GM12878 (cell line): Measurements from ENCODE around the gene TUBAL3.

ENCODE experiments used
- EZH2 ChIP-seq: IDR thresholded peaks from 2 replicates; pipeline ENCODE4 v1.6.1; 2012; ENCODE audit warnings: low read depth, mild to moderate bottlenecking, control low read depth, inconsistent platforms, low read length, borderline replicate concordance; ENCODE audit not compliant: control insufficient read depth
- ZNF384 ChIP-seq: IDR thresholded peaks from 2 replicates; pipeline ENCODE4 v1.6.1; 2012; ENCODE audit warnings: low read depth, mild to moderate bottlenecking, low read length, improper control_type of control experiment, borderline replicate concordance
- TF ChIP-seq, protein P1 (sequence below): IDR thresholded peaks from 2 replicates; pipeline ENCODE4 v1.6.1; 2012; ENCODE audit warnings: improper control_type of control experiment, low read depth, low read length; ENCODE audit not compliant: insufficient replicate concordance
- TF ChIP-seq, protein P2 (sequence below): IDR thresholded peaks from 2 replicates; pipeline ENCODE4 v1.6.1; 2012; ENCODE audit warnings: low read depth, low read length, improper control_type of control experiment
- TF ChIP-seq, protein P3 (sequence below): fragments of 450-650 bp; conservative IDR thresholded peaks from 2 replicates; pipeline ENCODE4 v1.6.1; 2017; ENCODE audit warnings: mild to moderate bottlenecking, moderate library complexity
- TF ChIP-seq, protein P4 (sequence below), 3 experiments: IDR thresholded peaks in 2 of 3; conservative IDR thresholded peaks in 1 of 3; 2 replicates each; pipeline ENCODE4 v1.5.1; 2011; ENCODE audit warnings: low read depth in 3 of 3, low read length in 3 of 3, mild to moderate bottlenecking in 3 of 3, control low read depth in 2 of 3, moderate library complexity in 2 of 3, inconsistent platforms in 1 of 3, mixed read lengths in 1 of 3; ENCODE audit not compliant: control insufficient read depth in 2 of 3, insufficient read depth in 1 of 3; ENCODE audit errors: extremely low read depth in 1 of 3

DNA sequence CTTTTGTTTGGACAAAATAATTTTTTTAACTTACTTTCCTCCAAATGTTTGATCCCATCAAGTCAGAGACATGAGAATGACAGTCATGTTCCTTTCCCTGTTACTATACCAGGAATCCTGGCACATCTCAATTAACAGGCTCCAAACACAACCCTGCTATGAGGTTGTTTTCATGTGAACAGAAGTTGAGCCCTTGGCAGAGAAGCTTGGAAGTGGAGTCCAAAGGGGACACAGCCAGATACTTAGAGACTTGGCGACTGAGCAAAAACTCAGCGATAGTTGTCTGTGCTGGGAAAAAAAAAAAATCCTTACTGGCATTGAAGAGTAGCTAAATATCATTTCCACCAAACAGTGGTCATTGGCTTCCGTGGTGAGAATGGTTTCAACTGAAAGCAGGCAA is 12.8 kb downstream of the TUBAL3 start:
- TF ChIP-seq ZNF384 (no peak), EZH2 (no peak)
- TF ChIP-seq, protein P1, sequence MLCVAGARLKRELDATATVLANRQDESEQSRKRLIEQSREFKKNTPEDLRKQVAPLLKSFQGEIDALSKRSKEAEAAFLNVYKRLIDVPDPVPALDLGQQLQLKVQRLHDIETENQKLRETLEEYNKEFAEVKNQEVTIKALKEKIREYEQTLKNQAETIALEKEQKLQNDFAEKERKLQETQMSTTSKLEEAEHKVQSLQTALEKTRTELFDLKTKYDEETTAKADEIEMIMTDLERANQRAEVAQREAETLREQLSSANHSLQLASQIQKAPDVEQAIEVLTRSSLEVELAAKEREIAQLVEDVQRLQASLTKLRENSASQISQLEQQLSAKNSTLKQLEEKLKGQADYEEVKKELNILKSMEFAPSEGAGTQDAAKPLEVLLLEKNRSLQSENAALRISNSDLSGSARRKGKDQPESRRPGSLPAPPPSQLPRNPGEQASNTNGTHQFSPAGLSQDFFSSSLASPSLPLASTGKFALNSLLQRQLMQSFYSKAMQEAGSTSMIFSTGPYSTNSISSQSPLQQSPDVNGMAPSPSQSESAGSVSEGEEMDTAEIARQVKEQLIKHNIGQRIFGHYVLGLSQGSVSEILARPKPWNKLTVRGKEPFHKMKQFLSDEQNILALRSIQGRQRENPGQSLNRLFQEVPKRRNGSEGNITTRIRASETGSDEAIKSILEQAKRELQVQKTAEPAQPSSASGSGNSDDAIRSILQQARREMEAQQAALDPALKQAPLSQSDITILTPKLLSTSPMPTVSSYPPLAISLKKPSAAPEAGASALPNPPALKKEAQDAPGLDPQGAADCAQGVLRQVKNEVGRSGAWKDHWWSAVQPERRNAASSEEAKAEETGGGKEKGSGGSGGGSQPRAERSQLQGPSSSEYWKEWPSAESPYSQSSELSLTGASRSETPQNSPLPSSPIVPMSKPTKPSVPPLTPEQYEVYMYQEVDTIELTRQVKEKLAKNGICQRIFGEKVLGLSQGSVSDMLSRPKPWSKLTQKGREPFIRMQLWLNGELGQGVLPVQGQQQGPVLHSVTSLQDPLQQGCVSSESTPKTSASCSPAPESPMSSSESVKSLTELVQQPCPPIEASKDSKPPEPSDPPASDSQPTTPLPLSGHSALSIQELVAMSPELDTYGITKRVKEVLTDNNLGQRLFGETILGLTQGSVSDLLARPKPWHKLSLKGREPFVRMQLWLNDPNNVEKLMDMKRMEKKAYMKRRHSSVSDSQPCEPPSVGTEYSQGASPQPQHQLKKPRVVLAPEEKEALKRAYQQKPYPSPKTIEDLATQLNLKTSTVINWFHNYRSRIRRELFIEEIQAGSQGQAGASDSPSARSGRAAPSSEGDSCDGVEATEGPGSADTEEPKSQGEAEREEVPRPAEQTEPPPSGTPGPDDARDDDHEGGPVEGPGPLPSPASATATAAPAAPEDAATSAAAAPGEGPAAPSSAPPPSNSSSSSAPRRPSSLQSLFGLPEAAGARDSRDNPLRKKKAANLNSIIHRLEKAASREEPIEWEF, result no peak
- TF ChIP-seq, protein P2, sequence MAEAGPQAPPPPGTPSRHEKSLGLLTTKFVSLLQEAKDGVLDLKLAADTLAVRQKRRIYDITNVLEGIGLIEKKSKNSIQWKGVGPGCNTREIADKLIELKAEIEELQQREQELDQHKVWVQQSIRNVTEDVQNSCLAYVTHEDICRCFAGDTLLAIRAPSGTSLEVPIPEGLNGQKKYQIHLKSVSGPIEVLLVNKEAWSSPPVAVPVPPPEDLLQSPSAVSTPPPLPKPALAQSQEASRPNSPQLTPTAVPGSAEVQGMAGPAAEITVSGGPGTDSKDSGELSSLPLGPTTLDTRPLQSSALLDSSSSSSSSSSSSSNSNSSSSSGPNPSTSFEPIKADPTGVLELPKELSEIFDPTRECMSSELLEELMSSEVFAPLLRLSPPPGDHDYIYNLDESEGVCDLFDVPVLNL, result no peak
- TF ChIP-seq, protein P3, sequence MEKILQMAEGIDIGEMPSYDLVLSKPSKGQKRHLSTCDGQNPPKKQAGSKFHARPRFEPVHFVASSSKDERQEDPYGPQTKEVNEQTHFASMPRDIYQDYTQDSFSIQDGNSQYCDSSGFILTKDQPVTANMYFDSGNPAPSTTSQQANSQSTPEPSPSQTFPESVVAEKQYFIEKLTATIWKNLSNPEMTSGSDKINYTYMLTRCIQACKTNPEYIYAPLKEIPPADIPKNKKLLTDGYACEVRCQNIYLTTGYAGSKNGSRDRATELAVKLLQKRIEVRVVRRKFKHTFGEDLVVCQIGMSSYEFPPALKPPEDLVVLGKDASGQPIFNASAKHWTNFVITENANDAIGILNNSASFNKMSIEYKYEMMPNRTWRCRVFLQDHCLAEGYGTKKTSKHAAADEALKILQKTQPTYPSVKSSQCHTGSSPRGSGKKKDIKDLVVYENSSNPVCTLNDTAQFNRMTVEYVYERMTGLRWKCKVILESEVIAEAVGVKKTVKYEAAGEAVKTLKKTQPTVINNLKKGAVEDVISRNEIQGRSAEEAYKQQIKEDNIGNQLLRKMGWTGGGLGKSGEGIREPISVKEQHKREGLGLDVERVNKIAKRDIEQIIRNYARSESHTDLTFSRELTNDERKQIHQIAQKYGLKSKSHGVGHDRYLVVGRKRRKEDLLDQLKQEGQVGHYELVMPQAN, result no peak
- TF ChIP-seq, protein P4, sequence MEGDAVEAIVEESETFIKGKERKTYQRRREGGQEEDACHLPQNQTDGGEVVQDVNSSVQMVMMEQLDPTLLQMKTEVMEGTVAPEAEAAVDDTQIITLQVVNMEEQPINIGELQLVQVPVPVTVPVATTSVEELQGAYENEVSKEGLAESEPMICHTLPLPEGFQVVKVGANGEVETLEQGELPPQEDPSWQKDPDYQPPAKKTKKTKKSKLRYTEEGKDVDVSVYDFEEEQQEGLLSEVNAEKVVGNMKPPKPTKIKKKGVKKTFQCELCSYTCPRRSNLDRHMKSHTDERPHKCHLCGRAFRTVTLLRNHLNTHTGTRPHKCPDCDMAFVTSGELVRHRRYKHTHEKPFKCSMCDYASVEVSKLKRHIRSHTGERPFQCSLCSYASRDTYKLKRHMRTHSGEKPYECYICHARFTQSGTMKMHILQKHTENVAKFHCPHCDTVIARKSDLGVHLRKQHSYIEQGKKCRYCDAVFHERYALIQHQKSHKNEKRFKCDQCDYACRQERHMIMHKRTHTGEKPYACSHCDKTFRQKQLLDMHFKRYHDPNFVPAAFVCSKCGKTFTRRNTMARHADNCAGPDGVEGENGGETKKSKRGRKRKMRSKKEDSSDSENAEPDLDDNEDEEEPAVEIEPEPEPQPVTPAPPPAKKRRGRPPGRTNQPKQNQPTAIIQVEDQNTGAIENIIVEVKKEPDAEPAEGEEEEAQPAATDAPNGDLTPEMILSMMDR (IDR thresholded peaks at IDR 0.05 in 2 of 3, conservative IDR thresholded peaks at IDR 0.05 in 1 of 3; ENCODE audit: control insufficient read depth in 2 of 3, extremely low read depth in 1 of 3, insufficient read depth in 1 of 3, low read depth in 3 of 3, low read length in 3 of 3), result no peak
